Natural killer cell (primary cell): Measurements from ENCODE around the gene FAM53B. TPM values are rescaled to one million over a fixed set of nuclear protein-coding genes. Genes with fewer than 3 reads are reported as not detected.
"Not testable (repeated sequence)": the region's sequence is repeated elsewhere in the genome, so short reads cannot be mapped to it uniquely, and the experiment has no call there.

Source experiments
- ATAC-seq, 3 donors: fragments of 150-1000 bp in 2 of 3; fragments of 200-7000 bp in 1 of 3; cut with Tn5 transposase; 1 replicate in 1 of 3; 2 replicates in 2 of 3; pipeline ENCODE4 v1.10.0; 2021; ENCODE audit warnings: mild to moderate bottlenecking in 2 of 3, moderate library complexity in 2 of 3
- DNase-seq, 2 donors: peaks; one replicate each; pipeline versions ENCODE4 v3.0.0 to v3.0.0-alpha.2; 2013 to 2021; ENCODE audit warnings: mixed read lengths in 1 of 2
- H3K27ac ChIP-seq: one replicate; pipeline ENCODE4 v1.5.1; 2013; ENCODE audit warnings: mild to moderate bottlenecking, low read length
- H3K27me3 ChIP-seq: one replicate; pipeline ENCODE4 v1.6.1; 2013; ENCODE audit warnings: low read length; ENCODE audit not compliant: control insufficient read depth, insufficient read depth
- H3K36me3 ChIP-seq: one replicate; pipeline ENCODE4 v1.6.1; 2013; ENCODE audit warnings: low read length; ENCODE audit not compliant: control insufficient read depth, insufficient read depth
- H3K4me1 ChIP-seq: one replicate; pipeline ENCODE4 v1.6.1; 2013; ENCODE audit warnings: low read length; ENCODE audit not compliant: control insufficient read depth, insufficient read depth
- H3K4me3 ChIP-seq: one replicate; pipeline ENCODE4 v1.5.1; 2013; ENCODE audit warnings: low read length
- H3K9me3 ChIP-seq: one replicate; pipeline ENCODE4 v1.6.1; 2013; ENCODE audit warnings: low read length; ENCODE audit not compliant: control insufficient read depth, insufficient read depth
- H3K27ac Mint-ChIP-seq, 2 donors: one replicate each; pipeline ENCODE4 v1.8.0; 2022; ENCODE audit warnings: mild to moderate bottlenecking in 2 of 2, mixed read lengths in 2 of 2, moderate library complexity in 1 of 2
- H3K27me3 Mint-ChIP-seq, 2 donors: one replicate each; pipeline ENCODE4 v1.8.0; 2022; ENCODE audit warnings: low read depth in 2 of 2, mixed read lengths in 2 of 2
- H3K36me3 Mint-ChIP-seq: one replicate; pipeline ENCODE4 v1.8.0; 2022; ENCODE audit warnings: mixed read lengths
- H3K4me1 Mint-ChIP-seq, 2 donors: one replicate each; pipeline ENCODE4 v1.8.0; 2022; ENCODE audit warnings: mixed read lengths in 2 of 2
- H3K4me3 Mint-ChIP-seq: one replicate; pipeline ENCODE4 v1.8.0; 2022; ENCODE audit warnings: mild to moderate bottlenecking, moderate library complexity, mixed read lengths
- H3K9me3 Mint-ChIP-seq, 2 donors: one replicate each; pipeline ENCODE4 v1.8.0; 2022; ENCODE audit warnings: mixed read lengths in 2 of 2
- WGBS: methylation state at CpG from one replicate; pipeline ENCODE4 v1.1.7; 2013; ENCODE audit warnings: missing lambda C conversion rate; ENCODE audit not compliant: insufficient coverage; 5-methylcytosine and 5-hydroxymethylcytosine counted together
- intact Hi-C: fragments of 100-400 bp; cut with micrococcal nuclease; formaldehyde crosslinking; loops from one replicate; pipeline ENCODE4 v1.14.2; 2022
- total RNA-seq, 4 donors: library from RNA; stranded (reverse); fragments of 120-200 nt in 1 of 4; gene quantifications; one replicate each; pipeline versions ENCODE4 v1.2.3 to v1.2.4, GENCODE V29; 2013 to 2022
- TF ChIP-seq, protein P1 (sequence below): fragments of 200-600 bp; IDR thresholded peaks from one replicate; pipeline ENCODE4 v1.8.0; 2022; ENCODE audit warnings: antibody characterized with exemption

FAM53B gene
- total RNA-seq, 3 donors from 2014 or later (not counting 1 experiment from before 2014, with no cell fraction given) = 77.4 to 172 (median 121) TPM

DNA sequence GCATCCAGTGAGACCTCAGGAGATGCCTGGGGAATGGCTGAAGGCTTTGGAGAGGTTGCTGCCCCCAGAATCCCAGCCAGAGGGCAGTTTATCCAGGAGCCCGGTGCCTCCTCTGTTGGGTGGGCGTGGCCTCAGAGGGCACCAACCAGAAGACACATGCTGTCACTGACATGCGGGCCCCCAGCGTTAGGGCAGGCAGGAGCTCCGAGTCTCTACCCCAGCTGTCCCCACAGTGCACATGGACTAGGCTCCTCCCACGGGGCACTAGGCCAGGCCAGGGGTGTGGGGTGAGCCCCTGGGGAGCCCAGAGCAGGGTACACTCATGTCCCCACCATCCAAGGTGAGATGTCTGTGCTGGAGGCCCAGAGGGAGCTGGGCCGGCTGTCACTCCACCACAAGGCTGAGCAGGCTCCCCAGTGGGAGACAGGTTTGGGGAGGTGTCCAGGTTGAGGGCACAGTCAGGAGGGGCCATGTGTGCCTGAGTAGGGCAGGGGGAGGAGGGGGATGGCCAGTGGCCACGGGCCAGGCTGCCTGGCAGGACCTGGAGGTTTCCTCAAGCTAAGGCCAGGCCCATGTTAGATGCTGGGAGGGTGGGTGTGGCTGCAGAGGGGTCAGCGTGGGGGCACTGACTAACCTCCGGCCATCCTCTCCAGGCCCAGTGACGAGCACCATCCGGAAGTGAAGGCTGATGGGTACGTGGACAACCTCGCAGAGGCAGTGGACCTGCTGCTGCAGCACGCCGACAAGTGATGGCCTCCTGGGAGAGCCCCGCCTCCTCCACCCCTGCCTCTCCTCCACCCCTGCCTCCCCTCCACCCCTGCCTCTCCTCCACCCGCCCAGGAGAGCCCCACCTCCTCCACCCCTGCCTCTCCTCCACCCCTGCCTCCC, 131.3 kb downstream of the FAM53B start:
- intact Hi-C loops = loop anchor here (2.0 to 5.0 kb wide), 2 partner anchors 38 to 104 kb away; no protein-coding TSS in a partner anchor
- peak in 1 of 2 donors; percentile 65 for DNase-seq
- Histone ChIP-seq H3K4me3 (no peak overlapping the region), H3K36me3 (no peaks in the 10 kb centered on the region), H3K27ac (peak overlapping the region; percentile 78), H3K27me3 (no peaks in the 10 kb centered on the region), H3K9me3 (no peaks in the 10 kb centered on the region), H3K4me1 (peaks cover 79% of the 10 kb centered on the region)
- no peak overlapping the region for H3K4me3 Mint-ChIP-seq
- no peaks in the 10 kb centered on the region for H3K27me3 Mint-ChIP-seq
- no peaks in the 10 kb centered on the region for H3K9me3 Mint-ChIP-seq
- 52% methylated on average over 18 of the region's 18 CpGs for WGBS
- H3K27ac Mint-ChIP-seq = peak overlapping the region; percentile 87 to 91
- H3K36me3 Mint-ChIP-seq = no peaks in the 10 kb centered on the region
- peak in 2 of 3 donors; percentile 18 to 31 for ATAC-seq
- peaks cover 29 to 63% of the 10 kb centered on the region in 2 donors for H3K4me1 Mint-ChIP-seq
- TF ChIP-seq, protein P1, sequence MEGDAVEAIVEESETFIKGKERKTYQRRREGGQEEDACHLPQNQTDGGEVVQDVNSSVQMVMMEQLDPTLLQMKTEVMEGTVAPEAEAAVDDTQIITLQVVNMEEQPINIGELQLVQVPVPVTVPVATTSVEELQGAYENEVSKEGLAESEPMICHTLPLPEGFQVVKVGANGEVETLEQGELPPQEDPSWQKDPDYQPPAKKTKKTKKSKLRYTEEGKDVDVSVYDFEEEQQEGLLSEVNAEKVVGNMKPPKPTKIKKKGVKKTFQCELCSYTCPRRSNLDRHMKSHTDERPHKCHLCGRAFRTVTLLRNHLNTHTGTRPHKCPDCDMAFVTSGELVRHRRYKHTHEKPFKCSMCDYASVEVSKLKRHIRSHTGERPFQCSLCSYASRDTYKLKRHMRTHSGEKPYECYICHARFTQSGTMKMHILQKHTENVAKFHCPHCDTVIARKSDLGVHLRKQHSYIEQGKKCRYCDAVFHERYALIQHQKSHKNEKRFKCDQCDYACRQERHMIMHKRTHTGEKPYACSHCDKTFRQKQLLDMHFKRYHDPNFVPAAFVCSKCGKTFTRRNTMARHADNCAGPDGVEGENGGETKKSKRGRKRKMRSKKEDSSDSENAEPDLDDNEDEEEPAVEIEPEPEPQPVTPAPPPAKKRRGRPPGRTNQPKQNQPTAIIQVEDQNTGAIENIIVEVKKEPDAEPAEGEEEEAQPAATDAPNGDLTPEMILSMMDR = no peak

DNA sequence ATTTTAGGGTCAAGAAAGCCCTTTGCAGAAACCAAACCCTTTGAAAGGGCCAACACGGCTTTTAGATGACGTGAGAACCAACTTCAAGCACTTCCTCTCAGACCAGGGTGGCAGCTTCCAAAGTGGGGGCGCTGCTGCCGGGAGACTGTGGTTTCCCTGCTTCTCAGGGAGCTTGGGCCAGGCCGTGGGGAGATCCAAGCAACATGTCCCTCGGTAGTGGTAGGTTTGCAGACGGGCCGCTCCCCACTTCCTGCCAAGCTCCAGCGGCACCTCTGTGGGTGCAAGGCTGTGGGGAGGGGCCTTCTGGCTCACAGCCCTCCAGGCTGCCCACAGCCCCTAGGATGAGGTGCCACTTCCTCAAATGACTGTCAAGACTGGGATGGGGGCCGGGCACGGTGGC, 132.4 kb downstream of the FAM53B start:
- peak overlapping the region; percentile 2 for H3K4me3 ChIP-seq
- WGBS = 2% methylated on average over 11 of the region's 11 CpGs

DNA sequence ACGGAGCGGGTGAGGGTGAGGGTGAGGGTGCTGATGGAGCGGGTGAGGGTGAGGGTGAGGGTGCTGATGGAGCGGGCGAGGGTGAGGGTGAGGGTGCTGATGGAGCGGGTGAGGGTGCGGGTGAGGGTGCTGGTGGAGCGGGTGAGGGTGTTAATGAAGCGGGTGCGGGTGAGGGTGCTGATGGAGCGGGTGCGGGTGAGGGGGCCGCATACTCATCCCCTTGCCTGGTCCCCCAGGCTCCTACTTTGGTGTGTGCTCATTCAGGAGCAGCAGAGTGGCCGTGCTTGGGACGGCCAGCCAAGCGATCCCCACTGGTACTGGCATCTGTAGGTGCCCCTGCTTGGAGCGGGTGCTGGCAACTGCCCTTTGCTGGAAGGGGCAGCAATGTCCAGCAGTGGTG, 133.3 kb downstream of the FAM53B start:
- intact Hi-C loops = loop anchor here (5.0 kb wide), 1 partner anchor 106 kb away; no protein-coding TSS in a partner anchor
- Mint-ChIP-seq H3K27ac (peak overlapping the region; percentile 87 to 91), H3K4me3 (peak overlapping the region; percentile 61), H3K4me1 (peaks cover 14 to 52% of the 10 kb centered on the region in 2 donors)
- H3K27me3 ChIP-seq, H3K9me3 Mint-ChIP-seq, H3K4me3 ChIP-seq, DNase-seq, H3K36me3 ChIP-seq, H3K9me3 ChIP-seq, H3K36me3 Mint-ChIP-seq, ATAC-seq, H3K27me3 Mint-ChIP-seq: not testable (repeated sequence)
- peaks cover 74% of the 10 kb centered on the region for H3K4me1 ChIP-seq
- WGBS = 69% methylated on average over 13 of the region's 17 CpGs
- peak overlapping the region; percentile 78 for H3K27ac ChIP-seq

More for the DNA sequence above, 132.4 kb downstream of the FAM53B start:
- intact Hi-C loops = loop anchor here (2.0 to 5.0 kb wide), 2 partner anchors 39 to 106 kb away; no protein-coding TSS in a partner anchor
- no peaks in the 10 kb centered on the region for H3K9me3 Mint-ChIP-seq
- TF ChIP-seq, protein P1 = no peak
- no peaks in the 10 kb centered on the region for H3K9me3 ChIP-seq
- H3K27ac Mint-ChIP-seq = peak overlapping the region; percentile 87 to 91
- no peaks in the 10 kb centered on the region for H3K27me3 ChIP-seq
- no peaks in the 10 kb centered on the region for H3K36me3 ChIP-seq
- DNase-seq (peak; percentile 67 to 82), ATAC-seq (peak; percentile 57 to 80 (median 73))
- H3K4me3 Mint-ChIP-seq = peak overlapping the region; percentile 72
- H3K36me3 Mint-ChIP-seq = no peaks in the 10 kb centered on the region
- peaks cover 22 to 59% of the 10 kb centered on the region in 2 donors for H3K4me1 Mint-ChIP-seq
- peak overlapping the region; percentile 78 for H3K27ac ChIP-seq
- H3K4me1 ChIP-seq = peaks cover 74% of the 10 kb centered on the region
- H3K27me3 Mint-ChIP-seq = no peaks in the 10 kb centered on the region

DNA sequence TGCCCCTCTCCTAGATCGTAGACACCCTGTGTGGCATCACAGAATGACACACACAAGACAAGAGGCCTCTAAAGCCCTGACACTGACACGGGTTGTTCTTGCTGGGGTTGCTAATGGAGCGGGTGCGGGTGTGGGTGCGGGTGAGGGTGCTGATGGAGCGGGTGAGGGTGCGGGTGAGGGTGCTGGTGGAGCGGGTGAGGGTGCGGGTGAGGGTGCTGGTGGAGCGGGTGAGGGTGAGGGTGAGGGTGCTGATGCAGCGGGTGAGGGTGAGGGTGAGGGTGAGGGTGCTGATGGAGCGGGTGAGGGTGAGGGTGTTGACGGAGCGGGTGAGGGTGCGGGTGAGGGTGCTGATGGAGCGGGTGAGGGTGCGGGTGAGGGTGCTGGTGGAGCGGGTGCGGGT, 134.0 kb downstream of the FAM53B start:
- not testable (repeated sequence) for ATAC-seq, H3K9me3 Mint-ChIP-seq, DNase-seq, H3K27ac ChIP-seq, H3K27me3 ChIP-seq, H3K4me3 ChIP-seq, H3K36me3 Mint-ChIP-seq, H3K4me3 Mint-ChIP-seq, H3K27me3 Mint-ChIP-seq, H3K36me3 ChIP-seq, H3K9me3 ChIP-seq
- H3K4me1 ChIP-seq = peaks cover 74% of the 10 kb centered on the region
- peak overlapping the region in 1 of 2 donors; percentile 33 for H3K27ac Mint-ChIP-seq
- 91% methylated on average over 14 of the region's 19 CpGs for WGBS
- H3K4me1 Mint-ChIP-seq = peaks cover 12 to 50% of the 10 kb centered on the region in 2 donors
- intact Hi-C loops = loop anchor here (5.0 kb wide), 1 partner anchor 107 kb away; no protein-coding TSS in a partner anchor
